Activated gamma-delta T cell (primary cell): ENCODE data around the gene ALLC.

Experiments
- DNase-seq: peaks from one replicate; lab custom pipeline; 2025; lab: John Stamatoyannopoulos, UW

ALLC gene

GRCh38 chr2:3679180-3679579 lies 21.2 kb downstream of the ALLC start:
- DNase-seq: no peak

- DNase-seq: no peak
Measured at GRCh38 chr2:3679616-3680393, 21.8 kb downstream of the ALLC start.

DNA sequence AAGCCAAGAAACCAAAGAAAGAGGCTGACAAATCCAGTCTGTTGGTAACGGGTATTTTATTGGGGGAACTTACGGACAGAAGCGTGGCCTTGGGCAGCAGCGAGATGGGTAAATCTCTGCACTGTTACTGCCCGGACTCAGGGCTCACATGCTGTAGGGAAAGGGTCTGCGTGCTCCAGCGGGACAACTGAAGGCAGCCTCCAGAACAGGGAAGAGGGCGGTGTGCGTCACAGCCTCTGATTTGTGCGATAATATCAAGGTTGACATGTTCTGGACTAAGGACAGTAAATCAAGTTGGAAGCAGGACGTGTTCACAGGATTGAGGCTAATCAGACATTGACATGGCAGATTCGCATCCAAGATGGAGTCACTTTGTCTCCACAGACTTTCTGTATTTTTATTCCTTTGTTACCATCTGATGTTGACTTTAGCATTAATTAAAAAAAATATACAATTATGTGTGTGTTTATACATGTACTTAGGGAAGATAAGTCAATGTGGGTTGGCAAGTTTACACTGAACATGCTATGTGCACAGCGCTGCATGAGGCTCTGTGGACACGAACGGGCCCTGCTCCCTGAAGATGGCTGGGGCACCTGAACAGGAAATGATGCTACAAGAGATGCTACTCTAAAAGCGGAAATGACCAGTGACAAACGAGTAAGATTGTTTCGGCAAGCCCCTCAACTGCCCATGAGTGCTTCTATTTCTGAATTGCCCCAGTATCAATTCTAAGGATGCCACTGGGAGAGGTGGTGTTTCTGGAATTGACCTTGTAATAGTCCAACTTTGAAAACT lies 22.7 kb downstream of the ALLC start:
- DNase-seq: no peak

DNA sequence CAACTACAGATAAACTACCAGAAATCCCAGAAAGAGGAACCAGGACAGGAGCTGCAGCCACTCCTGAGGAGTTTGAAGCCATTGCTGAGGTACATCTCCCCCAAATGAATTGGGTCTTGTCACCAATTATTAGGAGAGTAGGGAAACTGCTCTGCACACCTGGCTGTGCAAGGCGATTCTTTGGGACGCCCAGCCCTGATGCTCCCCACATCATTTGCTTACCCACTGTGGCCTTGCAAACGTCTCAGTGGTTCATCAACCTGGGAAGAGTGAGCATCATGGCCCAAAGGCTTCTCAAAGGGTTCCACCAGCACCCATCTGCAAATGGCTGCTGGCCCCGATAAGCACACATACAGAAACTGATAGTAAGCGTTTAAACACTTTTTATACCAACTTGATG lies 23.6 kb downstream of the ALLC start:
- DNase-seq: no peak

DNA sequence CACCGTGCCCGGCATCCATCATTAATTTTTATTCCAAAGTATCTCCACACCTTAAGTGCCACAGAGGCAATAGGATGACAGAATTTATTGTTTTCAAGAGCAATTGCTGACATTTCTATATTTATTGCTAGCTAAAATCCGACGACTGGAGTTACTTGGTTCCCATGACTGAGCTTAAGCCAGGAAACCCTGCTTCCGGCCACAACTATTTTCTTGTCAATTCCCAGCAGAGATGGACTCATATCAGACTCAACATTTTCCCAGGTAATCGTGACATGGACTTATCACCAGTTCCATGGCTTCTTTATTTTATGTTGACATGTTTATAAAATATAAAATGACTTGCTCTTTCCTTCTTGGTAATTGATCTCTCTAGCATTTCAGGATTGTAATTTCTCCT lies 24.8 kb downstream of the ALLC start:
- no peak for DNase-seq

GRCh38 chr2:3683748-3684454 lies 25.9 kb downstream of the ALLC start:
- DNase-seq: no peak

DNA sequence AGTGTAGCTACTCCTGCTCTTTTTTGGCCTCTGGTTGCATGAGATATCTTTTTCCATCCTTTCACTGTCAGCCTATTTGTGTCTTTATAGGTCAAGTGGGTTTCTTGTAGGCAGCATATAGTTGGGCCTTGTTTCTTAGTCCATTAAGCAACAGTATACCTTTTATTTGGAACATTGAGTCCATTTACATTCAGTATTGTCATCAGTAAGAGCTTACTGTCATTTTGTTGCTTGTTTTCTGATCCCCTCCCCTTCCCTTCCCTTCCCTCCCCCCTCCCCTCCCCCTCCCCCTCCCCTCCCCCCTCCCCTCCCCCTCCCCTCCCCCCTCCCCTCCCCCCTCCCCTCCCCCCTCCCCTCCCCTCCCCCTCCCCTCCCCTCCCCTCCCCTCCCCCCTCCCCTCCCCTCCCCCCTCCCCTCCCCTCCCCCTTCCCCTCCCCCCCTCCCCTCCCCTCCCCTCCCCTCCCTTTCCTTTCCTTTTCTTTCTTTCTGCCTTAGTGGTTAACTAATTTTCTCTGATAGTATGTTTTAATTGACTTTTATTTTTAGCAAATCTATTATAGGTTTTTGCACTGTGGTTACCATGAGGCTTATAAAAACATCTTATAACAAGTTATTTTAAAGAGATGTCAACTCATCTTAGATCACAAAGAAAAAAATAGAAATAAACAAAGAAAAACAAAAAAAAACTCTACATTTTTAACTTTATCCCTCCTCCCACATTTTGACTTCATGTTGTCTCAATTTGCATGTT lies 32.2 kb downstream of the ALLC start:
- DNase-seq: no peak

- no peak for DNase-seq
Measured at GRCh38 chr2:3692375-3692774, 34.4 kb downstream of the ALLC start.

GRCh38 chr2:3696545-3696944 lies 38.5 kb downstream of the ALLC start:
- DNase-seq: no peak

DNA sequence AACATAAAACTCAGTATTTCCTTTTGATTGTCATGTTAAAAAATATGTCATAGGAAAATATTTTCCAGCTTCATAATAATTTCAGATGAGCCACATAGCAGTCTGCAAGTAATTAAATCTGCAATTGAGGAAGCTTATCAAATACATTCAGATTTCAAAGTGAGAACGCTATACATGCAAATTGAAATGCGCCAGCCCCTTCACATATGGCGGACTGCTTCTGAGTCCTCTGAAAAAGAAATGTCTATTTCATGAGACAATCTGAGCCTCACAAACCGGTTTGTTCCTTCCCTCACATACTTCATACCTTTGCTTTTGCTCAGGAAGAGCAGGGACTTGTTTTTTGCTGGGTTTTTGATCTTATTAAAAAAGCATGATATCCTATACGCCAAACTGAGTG lies 43.1 kb downstream of the ALLC start:
- no peak for DNase-seq

- peak; percentile 9 for DNase-seq
Measured at GRCh38 chr2:3703236-3703756, 45.3 kb downstream of the ALLC start, which contains the start of gene DCDC2C. TSS of gene DCDC2C (plus strand) at chr2:3703575. CDS start at chr2:3703752, 177 bp downstream.

- DNase-seq: peak; percentile 9
Measured at GRCh38 chr2:3703757-3704355, 45.9 kb downstream of the ALLC start.

- no peak for DNase-seq
Measured at GRCh38 chr2:3704692-3705091, 46.7 kb downstream of the ALLC start.

- no peak for DNase-seq
Measured at GRCh38 chr2:3705782-3706181, 47.8 kb downstream of the ALLC start.

GRCh38 chr2:3706892-3707291 lies 48.9 kb downstream of the ALLC start:
- no peak for DNase-seq

GRCh38 chr2:3708576-3708975 lies 50.6 kb downstream of the ALLC start:
- no peak for DNase-seq

DNA sequence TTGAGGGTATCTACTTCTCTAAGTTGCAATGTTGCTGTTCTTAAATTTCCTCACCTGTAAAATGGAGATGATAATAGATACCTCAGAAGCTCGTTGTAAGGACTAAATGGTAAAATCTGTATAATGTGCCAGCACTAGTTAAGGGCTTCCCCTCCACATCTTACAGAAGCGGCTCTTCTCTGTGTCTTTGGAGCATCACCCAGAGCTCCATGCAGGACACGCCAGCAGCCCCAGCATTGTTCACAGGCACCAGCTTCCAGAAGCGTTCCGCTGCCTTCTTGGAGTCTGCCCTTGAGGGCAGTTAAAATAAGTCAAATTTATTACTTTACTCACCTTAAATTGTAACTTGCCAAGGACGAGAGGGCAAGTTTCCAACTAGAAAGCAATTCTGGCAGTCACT lies 51.2 kb downstream of the ALLC start:
- DNase-seq: no peak

- no peak for DNase-seq
Measured at GRCh38 chr2:3712424-3712823, 54.4 kb downstream of the ALLC start.

DNA sequence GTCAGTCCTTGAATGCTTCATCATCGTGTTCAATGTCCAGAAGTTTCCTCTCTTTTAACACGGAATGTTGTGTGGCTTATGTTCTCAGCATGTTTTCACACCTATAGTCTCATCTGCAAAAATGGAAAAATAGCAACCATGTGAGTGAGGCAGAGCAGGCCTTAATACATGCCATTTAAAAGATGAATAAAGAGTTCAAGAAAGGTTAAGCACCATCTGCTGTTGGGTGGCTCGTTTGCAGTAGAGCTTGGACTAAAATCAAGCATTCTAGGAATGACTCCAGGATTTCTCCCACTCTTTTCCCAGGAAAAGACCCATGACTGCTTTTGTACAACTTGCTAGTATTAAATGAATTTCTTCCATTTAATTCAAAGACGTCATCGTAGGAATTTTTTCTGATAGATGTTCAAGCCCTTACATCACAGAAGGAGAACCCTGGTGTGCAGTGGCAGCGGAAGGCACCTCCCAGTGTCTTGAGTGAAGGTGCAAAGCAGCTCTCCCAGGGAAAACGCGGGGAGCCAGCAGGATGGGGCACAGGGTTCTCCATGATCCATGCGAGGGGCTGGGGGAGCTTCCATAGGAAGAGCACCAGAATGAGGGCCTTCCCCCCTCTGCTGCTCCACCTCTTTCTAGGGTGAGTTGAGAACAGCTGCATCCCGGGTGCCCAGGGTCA lies 55.0 kb downstream of the ALLC start:
- no peak for DNase-seq

GRCh38 chr2:3718679-3719078 lies 60.7 kb downstream of the ALLC start:
- DNase-seq: no peak

DNA sequence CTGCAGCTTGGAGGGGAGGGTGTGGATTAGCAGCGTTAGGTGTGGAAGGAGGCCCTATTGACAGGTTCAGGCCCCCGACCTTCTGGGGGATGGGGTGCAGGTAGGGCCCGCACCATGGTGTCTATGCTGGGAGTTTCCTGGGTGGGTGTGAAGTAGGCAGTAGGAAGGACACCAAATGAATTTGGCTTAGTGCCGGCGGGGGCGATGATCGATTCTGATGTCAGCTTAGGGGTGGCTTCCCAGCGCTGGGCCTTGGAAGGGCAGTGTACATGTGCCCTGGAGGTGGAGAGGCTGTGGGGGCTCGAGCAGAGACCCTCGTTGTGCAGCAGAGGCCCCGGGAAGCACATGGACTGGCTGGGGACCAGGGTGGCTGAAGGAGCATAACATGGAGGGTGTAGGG lies 67.0 kb downstream of the ALLC start:
- DNase-seq: no peak
